Activated CD8-positive, alpha-beta memory T cell treated with anti-CD3 and anti-CD28 coated beads for 1 hour (primary cell): ENCODE measurements around the gene BCL11B.

Experiments
- DNase-seq, 2 donors: peaks; one replicate each; pipeline ENCODE4 v3.0.0-alpha.2; 2020; ENCODE audit warnings: low read depth in 1 of 2; ENCODE audit errors: extremely low read depth in 1 of 2

Gene BCL11B

GRCh38 chr14:99271951-99272631 is at the start of gene BCL11B:
Gene BCL11B, minus strand, starts transcription at chr14:99272197. Its CDS starts 979 bp downstream, at chr14:99271218.
- peak; percentile 74 to 77 for DNase-seq

GRCh38 chr14:99321236-99321925 is 49.4 kb upstream of the BCL11B start:
- no peak for DNase-seq

- no peak for DNase-seq
Measured at GRCh38 chr14:99320621-99321235, 48.7 kb upstream of the BCL11B start.

GRCh38 chr14:99320105-99320572 is 48.1 kb upstream of the BCL11B start:
- peak; percentile 27 to 60 for DNase-seq

GRCh38 chr14:99318959-99319295 is 46.9 kb upstream of the BCL11B start:
- no peak for DNase-seq

- DNase-seq: no peak
Measured at GRCh38 chr14:99318091-99318958, 46.3 kb upstream of the BCL11B start.

- no peak for DNase-seq
Measured at GRCh38 chr14:99317231-99318090, 45.5 kb upstream of the BCL11B start.

- DNase-seq: no peak
Measured at GRCh38 chr14:99316281-99317163, 44.5 kb upstream of the BCL11B start.

- no peak for DNase-seq
Measured at GRCh38 chr14:99315197-99315596, 43.2 kb upstream of the BCL11B start.

GRCh38 chr14:99314623-99315022 is 42.6 kb upstream of the BCL11B start:
- no peak for DNase-seq

- DNase-seq: no peak
Measured at GRCh38 chr14:99313234-99313633, 41.2 kb upstream of the BCL11B start.

- DNase-seq: no peak
Measured at GRCh38 chr14:99312106-99312505, 40.1 kb upstream of the BCL11B start.

- DNase-seq: no peak
Measured at GRCh38 chr14:99309220-99309766, 37.3 kb upstream of the BCL11B start.

- DNase-seq: no peak
Measured at GRCh38 chr14:99304208-99304607, 32.2 kb upstream of the BCL11B start.

- DNase-seq: no peak
Measured at GRCh38 chr14:99300190-99300589, 28.2 kb upstream of the BCL11B start.

- DNase-seq: no peak
Measured at GRCh38 chr14:99296517-99296916, 24.5 kb upstream of the BCL11B start.

GRCh38 chr14:99289394-99290189 is 17.6 kb upstream of the BCL11B start:
- no peak for DNase-seq

GRCh38 chr14:99288948-99289347 is 17.0 kb upstream of the BCL11B start:
- no peak for DNase-seq
